ENCODE measurements around the gene HTR1B.

The HTR1B gene

DNA sequence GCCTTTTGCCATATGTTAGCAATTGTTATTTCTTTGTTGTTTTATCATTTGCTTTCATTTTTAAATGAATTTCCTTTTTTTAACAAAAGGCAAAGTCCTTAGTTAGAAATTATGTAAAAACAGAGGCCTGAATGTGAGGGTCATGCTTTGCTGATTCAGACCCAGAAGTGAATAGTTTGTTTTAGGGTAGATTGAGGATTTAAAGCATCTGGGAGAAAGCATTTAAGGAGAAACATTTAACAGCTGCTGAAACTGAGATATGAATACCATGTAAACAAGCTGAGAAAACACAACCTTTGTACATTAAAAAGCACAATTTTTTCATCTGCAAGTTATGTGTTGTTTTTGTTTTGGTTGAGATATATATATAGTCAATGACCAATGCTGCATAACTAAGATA is 8.0 kb downstream of the HTR1B start:
- no peak for DNase-seq

DNA sequence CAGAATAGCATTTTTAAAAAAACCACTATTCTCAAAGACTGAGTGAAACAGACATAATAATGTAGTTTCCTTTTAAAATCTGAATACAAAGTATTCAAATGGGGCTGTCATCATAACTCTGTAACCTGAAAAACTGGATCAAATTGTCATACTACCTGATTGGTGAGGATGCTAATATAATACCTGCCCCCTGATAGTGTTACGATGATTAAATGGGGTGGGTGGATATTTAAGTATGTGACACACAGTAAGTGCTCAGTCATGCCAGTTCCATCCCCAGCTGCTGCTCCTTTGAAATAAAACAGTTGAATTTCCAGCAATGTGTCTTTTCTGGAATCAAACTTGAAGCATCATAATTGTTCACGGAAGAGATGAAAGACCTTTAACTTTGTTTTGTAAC is 8.9 kb downstream of the HTR1B start:
- DNase-seq, result no peak

DNA sequence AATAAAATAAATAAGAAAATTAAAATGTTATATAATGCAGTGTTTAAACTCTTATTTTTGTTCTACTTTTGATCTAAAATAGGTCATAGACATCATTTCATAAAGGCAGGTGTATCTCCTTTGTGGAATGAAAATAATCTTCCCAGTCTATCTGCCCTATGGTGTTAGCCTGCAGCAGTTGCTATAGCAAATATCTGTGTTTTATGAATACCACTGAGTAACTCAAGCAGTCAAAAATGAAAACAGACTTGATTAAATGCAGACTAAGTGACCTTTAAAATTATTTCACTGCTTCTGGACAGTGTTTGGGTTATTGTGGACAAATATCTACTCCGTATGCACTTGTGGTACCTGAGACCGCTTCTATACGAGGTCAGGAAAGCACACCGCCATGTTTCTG is 11.8 kb downstream of the HTR1B start:
- DNase-seq, result no peak

DNA sequence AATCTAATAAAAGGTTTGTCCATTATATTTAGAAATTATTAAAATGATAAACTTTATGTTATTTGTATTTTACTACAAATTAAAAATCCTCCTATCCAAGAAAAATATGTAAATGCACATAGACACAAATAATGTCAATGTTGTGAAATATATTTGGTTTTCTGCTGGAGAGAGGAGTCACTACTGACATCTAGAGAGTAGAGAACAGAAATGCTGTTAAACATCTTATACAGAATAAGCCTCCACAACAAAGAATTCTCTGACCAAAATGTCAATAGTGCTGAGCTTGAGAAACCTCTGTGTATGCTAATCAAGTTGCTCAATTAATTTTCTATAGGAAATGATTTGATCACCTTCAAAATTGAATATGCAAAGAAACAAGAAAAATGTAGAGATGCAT is 12.4 kb downstream of the HTR1B start:
- DNase-seq, result no peak

DNA sequence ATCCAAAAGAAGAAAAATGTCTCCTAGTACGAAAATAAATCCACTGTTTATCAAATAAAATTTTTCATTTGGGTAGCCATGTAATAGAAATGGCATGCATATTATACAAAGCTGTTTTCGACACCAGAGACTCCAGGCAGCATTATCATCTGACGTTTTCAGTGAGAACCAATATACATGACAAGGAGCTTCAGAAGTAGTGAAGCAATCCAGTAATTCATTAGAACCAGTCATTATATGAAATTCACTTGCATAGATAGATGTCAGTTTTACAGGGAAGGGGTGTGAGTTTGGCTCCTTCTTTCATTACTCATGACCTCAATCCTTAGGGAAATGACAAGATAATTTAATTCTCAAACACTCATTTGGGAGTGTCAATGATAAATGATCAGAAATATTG is 14.7 kb downstream of the HTR1B start:
- no peak for DNase-seq

DNA sequence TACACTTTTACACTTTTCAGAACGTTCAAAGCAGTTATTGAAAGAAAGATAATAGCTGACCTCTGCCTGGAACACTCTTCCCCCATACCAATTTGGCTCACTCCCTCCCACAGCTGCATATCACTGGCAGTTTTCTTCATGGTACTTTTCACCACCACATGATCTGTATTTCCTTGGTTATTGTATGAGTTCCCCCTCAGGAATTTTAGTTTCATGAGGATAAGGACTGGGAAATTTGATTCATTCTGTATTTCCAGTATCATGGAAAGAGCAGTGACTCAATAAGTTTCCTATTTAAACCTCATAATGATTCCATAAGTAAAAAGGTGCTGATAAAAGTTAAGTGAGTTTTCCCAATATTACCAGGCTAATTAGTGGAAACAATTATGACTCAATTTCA is 16.0 kb downstream of the HTR1B start:
- no peak for DNase-seq

DNA sequence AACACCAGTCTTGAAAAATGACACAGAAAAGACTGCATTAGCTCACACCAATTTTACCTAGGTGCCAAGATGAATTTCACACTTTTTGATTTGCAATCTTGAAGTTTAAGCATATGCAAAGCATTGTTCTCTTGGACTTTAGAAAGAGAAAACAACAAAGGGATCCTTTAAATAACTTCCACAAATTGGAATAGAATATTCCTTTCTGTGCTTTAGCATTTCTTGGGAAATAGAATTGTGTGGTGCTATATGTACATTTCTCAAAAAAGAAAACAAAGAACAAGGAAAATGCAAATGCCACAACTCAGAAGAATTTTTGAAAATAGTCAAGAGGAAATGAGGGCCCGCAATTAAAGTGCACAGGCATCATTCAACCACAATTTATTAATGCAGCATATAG is 17.0 kb downstream of the HTR1B start:
- DNase-seq, result no peak

DNA sequence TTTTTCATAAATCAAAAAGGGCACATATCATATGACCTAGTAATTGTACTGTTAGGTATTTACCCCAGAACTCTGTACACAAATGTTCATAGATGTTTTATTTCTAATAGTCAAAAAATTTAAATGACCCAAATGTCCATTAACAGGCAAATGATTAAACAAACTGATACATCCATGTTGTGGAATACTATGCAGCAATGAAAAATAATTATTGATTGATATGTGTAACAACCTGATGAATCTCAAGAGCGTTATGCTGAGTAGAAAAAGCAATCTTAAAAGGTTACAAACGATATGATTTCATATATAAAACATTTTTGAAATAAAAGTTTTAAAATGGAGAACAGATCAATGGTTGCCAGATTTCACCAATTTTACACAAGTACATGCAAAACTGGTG is 18.1 kb downstream of the HTR1B start:
- no peak for DNase-seq

DNA sequence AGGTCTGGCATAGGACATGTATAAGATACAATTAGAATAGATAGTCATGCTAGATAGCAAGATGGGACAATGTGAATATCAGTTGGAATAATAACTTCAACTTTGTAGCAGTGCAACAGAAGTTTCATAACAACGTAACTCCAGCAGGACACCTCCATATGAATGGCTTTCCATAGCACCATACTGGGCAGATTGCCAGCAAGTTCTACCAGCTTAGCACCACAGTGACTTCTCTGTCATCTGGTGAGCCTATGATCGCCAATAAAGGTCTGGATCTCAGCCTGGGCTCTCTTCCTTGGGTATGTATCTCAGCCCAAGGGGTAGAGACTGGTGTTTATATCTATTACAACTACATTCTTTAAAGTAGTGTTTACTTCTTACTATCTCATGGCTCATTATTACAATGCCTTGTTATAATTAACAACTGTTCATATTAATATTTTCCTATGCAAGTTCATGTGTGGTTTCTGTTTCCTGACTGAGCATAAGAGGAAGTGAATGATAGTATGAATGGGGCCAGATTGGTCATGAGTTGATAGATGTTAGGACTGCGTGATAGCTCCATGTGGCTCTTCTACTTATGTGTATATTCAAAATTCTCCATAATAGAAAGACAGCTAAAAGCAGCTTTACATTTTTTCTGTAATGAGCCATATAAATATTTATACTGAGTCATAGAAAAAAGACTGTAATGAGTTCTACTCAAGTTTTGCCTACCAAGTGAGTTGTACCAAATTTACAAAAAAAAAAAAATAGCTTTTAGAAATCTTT is 22.9 kb downstream of the HTR1B start:
- no peak for DNase-seq

DNA sequence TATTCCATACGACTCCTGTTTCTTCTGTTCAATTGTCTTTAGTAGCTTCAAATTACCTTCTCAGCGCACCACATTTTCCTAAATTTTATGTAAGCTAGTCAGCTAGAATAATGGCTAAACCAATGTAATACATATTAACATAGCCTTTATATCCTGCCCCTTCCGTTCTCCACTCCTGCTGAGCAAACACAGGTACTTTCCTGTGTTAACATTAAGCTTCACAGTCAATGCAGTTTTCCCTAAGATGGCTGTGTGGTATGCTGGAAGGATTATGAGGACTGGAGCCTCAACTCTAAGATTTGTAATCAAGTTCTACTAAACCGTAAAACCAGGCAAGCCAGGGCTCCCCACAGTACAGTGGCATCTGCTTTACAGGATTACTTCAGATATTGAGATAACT is 29.4 kb downstream of the HTR1B start:
- DNase-seq, result no peak

DNA sequence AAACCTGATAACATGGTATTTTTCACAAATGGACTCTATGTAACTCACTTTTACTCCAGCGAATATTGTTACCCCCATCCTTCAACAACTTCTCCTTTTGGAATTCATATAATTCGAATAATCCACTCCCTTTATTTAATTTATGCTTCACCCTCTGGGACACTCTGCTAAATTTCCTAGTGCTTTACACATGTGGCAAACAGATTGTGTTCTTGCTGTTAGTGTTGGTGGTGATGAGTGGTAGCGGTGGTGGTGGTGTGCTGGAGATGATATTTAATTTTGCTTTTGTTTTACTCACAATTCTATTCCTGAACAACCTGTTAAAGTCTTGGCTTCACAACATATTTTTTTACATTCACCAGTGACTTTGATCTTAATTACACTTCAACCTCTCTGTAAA is 32.8 kb downstream of the HTR1B start:
- DNase-seq, result no peak

DNA sequence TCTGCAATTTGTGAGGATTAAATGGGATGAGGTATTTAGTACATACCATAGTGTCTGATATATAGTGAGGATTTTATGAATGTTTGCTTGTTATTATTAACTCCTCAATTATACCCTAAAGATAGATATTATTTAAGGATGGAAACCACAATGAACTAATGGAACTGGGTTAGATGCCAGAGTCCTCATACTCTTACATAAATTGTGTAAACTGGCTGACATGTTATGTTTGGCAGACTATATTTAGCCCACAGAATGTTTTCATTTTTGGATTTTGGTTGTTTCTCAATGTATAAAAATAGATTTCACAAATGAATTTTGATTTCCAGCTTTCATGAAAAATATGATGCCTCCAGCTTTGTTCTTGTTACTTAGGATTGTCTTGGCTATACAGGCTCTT is 37.6 kb downstream of the HTR1B start:
- no peak for DNase-seq

DNA sequence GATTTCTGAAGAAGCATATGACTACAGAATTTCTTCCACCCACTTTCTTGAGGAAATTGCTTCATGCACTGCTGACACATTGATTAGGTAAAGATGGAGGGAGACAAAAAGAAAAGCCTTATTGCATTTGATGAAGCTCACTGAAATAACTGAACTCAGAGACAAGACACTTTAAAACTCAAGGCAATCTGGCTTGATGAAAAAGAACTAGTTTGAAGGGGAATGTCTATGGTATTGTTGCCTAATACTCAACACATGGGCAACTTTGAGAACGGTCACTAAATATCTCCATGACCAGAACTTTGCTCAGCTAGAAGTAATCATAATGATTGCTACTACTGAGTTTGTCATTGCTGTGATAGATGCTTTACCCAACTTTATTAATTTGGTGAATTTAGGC is 38.1 kb downstream of the HTR1B start:
- no peak for DNase-seq

DNA sequence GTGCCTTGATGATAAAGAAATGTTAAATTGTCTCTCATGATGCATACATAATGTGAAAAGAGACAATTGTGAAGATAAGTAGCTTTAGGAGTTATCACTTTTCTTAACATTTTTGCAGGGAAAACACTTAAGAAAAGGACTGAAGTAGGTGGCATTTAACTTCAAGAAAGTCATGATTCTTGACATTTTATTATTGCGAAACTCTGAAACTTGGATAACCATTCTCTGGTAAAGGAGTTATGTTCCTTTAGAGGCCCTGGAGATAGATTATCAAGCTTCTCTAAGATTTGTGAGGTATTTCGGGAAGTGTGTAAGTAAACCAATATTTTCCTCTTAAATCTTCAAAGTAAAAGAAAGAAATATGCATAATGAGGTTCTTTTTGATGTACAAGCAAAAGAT is 38.5 kb downstream of the HTR1B start:
- DNase-seq, result no peak

DNA sequence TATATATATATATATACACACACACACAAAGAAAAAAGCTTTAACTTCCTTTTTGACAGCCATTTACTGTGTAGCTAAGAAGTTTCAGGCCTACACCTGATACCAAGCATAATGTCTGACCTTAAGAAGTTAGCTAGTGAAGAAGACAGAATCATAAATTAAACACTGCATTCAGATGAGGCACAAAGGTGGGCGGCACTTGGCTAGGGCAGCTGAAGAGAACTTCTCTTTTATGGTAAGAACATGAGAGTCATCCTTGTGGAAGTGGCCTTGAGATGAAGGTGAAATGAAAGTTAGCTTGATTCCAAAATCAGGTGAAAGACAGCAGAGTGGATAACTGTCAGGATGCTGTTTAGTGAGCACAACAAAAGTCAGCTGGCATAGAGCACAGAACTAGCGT is 46.5 kb downstream of the HTR1B start:
- no peak for DNase-seq

DNA sequence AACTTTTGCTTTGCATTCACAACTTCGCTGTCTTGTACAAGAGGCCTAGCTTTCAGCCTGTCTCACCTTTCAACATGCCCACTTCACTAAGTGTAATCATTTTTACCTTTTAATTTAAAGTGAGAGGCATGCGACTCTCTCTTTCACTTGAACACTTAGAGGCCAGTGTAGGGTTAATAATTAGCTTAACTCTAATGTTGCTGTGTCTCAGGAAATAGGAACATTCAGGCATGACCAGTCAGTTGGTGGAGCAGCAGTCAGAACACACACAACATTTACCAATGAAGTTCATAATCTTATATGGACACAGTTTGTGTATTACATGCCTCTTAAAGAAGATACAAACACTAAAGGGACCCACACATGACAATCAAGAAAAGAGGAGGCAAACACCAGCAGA is 47.6 kb downstream of the HTR1B start:
- no peak for DNase-seq
